GM12865 (cell line): ENCODE data around the gene RCAN1.
A peak's percentile ranks its signal among the peaks of the same experiment; 100 is the strongest.
"Not testable (repeated sequence)": the region's sequence is repeated elsewhere in the genome, so short reads cannot be mapped to it uniquely, and the experiment has no call there.

Experiments
- DNase-seq: peaks from one replicate; pipeline ENCODE4 v3.0.0; 2010; ENCODE audit warnings: low read depth
- H3K4me3 ChIP-seq: 2 replicates; pipeline ENCODE4 v1.5.1; 2011; ENCODE audit warnings: mild to moderate bottlenecking, low read depth, low read length, control low read depth
- TF ChIP-seq, protein P1 (sequence below): IDR thresholded peaks from 2 replicates; pipeline ENCODE4 v1.5.1; 2011; ENCODE audit warnings: low read length, control low read depth, low read depth, inconsistent platforms; ENCODE audit not compliant: insufficient read depth; ENCODE audit errors: missing control alignments

Gene RCAN1

GRCh38 chr21:34560021-34560420 is 54.9 kb downstream of the RCAN1 start:
- DNase-seq: no peak
- TF ChIP-seq, protein P1, sequence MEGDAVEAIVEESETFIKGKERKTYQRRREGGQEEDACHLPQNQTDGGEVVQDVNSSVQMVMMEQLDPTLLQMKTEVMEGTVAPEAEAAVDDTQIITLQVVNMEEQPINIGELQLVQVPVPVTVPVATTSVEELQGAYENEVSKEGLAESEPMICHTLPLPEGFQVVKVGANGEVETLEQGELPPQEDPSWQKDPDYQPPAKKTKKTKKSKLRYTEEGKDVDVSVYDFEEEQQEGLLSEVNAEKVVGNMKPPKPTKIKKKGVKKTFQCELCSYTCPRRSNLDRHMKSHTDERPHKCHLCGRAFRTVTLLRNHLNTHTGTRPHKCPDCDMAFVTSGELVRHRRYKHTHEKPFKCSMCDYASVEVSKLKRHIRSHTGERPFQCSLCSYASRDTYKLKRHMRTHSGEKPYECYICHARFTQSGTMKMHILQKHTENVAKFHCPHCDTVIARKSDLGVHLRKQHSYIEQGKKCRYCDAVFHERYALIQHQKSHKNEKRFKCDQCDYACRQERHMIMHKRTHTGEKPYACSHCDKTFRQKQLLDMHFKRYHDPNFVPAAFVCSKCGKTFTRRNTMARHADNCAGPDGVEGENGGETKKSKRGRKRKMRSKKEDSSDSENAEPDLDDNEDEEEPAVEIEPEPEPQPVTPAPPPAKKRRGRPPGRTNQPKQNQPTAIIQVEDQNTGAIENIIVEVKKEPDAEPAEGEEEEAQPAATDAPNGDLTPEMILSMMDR: no peak
- H3K4me3 ChIP-seq: no peak overlapping the region

DNA sequence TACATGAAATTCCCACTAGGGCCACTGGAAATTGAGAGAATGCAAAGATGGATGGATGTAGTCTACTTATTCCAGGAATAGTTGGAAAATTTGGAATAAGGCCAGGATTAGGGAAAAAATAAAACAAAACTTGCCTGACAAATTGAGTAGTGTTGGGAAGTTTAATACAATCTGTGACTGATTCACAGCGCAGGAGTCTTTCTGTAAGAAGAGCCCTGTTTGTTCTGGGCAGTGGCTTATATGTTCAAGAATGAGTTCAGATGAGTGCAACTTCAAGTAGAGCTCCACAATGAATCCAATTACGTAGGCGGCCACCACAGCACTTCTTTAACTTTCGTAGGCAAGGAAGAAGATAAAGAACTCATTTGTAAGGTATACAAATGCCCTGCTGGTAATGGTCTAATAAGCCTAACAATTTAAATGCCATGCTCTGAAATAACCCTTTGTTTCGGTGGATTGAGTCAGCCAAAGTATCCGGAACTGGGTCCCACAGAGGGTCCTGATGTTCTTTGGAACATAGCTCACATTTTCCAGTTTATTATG is 55.8 kb downstream of the RCAN1 start:
- DNase-seq: no peak
- H3K4me3 ChIP-seq: no peak overlapping the region
- TF ChIP-seq, protein P1: no peak

DNA sequence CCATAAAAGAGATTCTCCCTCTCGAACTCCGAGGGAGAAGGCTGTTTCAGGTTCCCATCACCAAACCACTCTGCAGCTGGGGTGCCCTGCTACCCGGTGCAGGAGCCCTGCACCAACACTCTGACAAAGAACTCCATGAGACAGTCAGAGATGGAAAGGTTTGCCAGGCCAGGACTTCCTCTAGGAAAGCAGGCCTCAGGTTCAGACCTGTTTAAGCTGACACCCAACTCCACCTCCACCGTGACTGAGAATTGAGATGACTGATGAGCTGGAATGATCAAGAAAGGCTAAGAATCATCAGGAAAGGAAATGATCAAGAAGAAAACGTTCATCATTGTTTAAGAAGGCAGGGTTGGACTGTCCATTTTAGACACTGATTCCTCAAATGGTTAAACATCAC is 56.7 kb downstream of the RCAN1 start:
- TF ChIP-seq, protein P1: no peak
- DNase-seq: no peak
- no peak overlapping the region for H3K4me3 ChIP-seq

DNA sequence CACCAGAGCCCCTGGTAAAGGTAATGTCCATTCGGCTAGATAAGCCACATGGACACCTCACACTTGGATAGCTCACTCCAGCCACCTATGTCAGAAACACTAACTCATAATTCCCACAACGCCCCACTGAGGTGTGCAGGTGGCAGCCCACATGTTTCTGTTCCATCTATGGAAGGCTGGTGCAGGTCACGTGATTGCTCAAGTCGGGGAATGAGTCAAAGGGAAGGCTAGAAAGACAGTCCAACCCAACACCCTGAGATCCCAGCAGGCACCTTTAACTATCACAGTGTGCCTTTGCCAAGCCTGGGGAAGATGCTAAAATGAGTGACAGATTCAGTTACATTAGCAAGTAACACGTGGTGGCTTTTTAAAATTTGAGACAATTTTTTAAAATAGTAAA is 57.7 kb downstream of the RCAN1 start:
- DNase-seq: peak; percentile 20
- TF ChIP-seq, protein P1: no peak
- H3K4me3 ChIP-seq: no peak overlapping the region

DNA sequence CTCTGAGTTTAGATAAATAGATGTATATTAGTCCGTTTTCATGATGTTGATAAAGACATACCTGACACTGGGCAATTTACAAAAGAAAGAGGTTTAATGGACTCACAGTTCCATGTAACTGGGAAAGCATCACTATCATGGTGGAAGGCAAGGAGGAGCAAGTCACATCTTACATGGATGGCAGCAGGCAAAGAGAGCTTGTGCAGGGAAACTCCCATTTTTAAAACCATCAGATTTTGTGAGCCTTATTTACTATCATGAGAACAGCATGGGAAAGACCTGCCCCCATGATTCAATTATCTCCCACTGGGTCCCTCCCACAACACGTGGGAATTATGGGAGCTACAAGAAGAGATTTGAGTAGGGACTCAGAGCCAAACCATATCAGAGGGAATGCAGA is 60.2 kb downstream of the RCAN1 start:
- DNase-seq, H3K4me3 ChIP-seq: not testable (repeated sequence)

DNA sequence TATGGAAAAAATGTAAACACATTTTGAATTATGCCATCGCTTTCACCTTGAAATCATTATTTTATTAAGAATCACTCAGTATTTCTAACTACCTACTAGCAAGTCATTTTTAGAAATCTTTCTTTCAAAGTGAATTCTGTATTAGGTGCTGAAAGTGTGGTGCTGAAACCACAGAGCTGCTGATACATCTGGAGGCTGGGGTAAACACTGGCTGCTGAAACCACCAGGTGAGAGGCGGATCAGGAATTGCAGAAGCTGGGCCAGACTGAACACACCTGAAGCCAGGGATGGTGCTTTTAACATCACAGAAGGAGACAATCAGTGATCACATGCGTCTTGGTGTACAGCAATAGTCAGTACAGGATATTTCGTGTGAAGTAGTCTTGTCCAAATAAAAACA is 60.7 kb downstream of the RCAN1 start:
- TF ChIP-seq, protein P1: no peak
- no peak overlapping the region for H3K4me3 ChIP-seq
- peak; percentile 19 for DNase-seq

DNA sequence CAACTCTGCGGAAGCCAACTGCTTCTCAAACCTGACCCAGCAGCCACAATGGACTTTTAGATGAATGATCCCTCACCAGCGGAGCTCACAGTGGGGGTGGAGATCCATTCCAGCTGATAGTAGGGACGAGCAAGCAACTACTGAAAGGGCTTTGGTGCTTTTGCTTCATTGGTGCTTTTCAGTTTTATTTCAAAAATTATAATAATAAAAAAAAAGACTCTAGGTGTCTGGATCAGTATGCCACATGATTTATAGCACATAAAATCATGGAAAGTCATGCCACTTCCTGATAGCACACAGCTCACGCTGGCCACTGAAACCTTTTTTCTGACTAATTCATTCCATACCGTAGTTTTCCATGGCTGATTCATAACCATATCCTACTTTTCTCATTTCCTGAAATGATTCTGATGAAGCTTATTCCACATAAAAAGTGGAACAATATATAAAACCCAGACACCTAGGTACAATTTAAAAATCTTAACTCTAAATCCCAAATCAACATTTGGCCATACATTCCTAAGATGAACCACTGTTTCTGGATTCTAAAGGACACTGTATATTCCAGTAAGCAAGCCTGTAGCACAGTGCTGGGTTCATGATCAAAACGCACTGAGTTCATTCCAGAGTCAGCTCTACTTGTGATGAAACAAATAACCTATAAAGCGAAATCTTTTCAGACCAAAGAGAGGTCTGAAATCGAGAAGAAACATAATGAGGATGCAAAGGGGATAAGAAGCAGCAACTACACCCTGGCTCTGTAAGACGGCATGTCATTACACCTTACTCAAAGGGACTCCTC is 61.6 kb downstream of the RCAN1 start:
- no peak overlapping the region for H3K4me3 ChIP-seq
- TF ChIP-seq, protein P1: no peak
- no peak for DNase-seq
